WTC11 (cell line): Measurements from ENCODE around the gene PRDM12. TPM values are rescaled to one million over a fixed set of nuclear protein-coding genes. Genes with fewer than 3 reads are reported as not detected.

Experiments
- ATAC-seq: fragments of 200-7000 bp; cut with Tn5 transposase; 2 replicates; pipeline ENCODE4 v1.10.0; 2021; ENCODE audit warnings: mild to moderate bottlenecking, moderate library complexity
- CTCF ChIA-PET: fragments of 300-600 bp; sonication (Branson Sonifier 250); formaldehyde crosslinking; loops from one replicate; lab custom pipeline; 2021; ENCODE audit warnings: antibody characterized with exemption; lab: Charles Lee
- POLR2A ChIA-PET: fragments of 350-600 bp; sonication (Branson Sonifier 250); formaldehyde crosslinking; loops from one replicate; lab custom pipeline; 2021; ENCODE audit warnings: antibody characterized with exemption; lab: Charles Lee
- DNase-seq: peaks from one replicate; pipeline ENCODE4 v3.0.0; 2021; ENCODE audit warnings: low spot score
- H3K27ac Mint-ChIP-seq: 2 replicates; pipeline ENCODE4 v1.8.0; 2021; ENCODE audit warnings: mixed read lengths
- H3K27me3 Mint-ChIP-seq: 2 replicates; pipeline ENCODE4 v1.8.0; 2021; ENCODE audit warnings: low read depth, mild to moderate bottlenecking, moderate library complexity, mixed read lengths
- H3K36me3 Mint-ChIP-seq: 2 replicates; pipeline ENCODE4 v1.8.0; 2021; ENCODE audit warnings: mixed read lengths
- H3K4me1 Mint-ChIP-seq: 2 replicates; pipeline ENCODE4 v1.8.0; 2022; ENCODE audit warnings: mixed read lengths
- H3K4me3 Mint-ChIP-seq: 2 replicates; pipeline ENCODE4 v1.8.0; 2021; ENCODE audit warnings: mild to moderate bottlenecking, moderate library complexity, mixed read lengths
- H3K9me3 Mint-ChIP-seq: 2 replicates; pipeline ENCODE4 v1.8.0; 2021; ENCODE audit warnings: mixed read lengths
- CTCF ChIP-seq: fragments of 200-600 bp; IDR thresholded peaks from 2 replicates; pipeline ENCODE4 v1.8.0; 2022; ENCODE audit warnings: antibody characterized with exemption
- FOXK1 ChIP-seq: sonication (generic); formaldehyde crosslinking; IDR thresholded peaks from 2 replicates; pipeline ENCODE4 v1.8.0; 2022; ENCODE audit warnings: mild to moderate bottlenecking, moderate library complexity, missing genetic modification reagents
- GABPB1 ChIP-seq: sonication (generic); formaldehyde crosslinking; IDR thresholded peaks from 2 replicates; pipeline ENCODE4 v1.8.1; 2023; ENCODE audit warnings: mild to moderate bottlenecking, missing genetic modification reagents
- IRF2 ChIP-seq: sonication (generic); formaldehyde crosslinking; IDR thresholded peaks from 2 replicates; pipeline ENCODE4 v1.8.0; 2022; ENCODE audit warnings: low read depth, missing genetic modification reagents, borderline replicate concordance
- JUN ChIP-seq: sonication (generic); formaldehyde crosslinking; IDR thresholded peaks from 2 replicates; pipeline ENCODE4 v1.8.0; 2023; ENCODE audit warnings: mild to moderate bottlenecking, missing genetic modification reagents
- MXD4 ChIP-seq: fragments of 250-450 bp; sonication (Bioruptor Pico); IDR thresholded peaks from 2 replicates; pipeline ENCODE4 v1.8.0; 2021; ENCODE audit warnings: mild to moderate bottlenecking, moderate library complexity, borderline replicate concordance
- NR1H2 ChIP-seq: sonication (generic); formaldehyde crosslinking; IDR thresholded peaks from 2 replicates; pipeline ENCODE4 v1.9.0; 2021; ENCODE audit warnings: mild to moderate bottlenecking, moderate library complexity, missing genetic modification reagents
- SMAD3 ChIP-seq: sonication (generic); formaldehyde crosslinking; IDR thresholded peaks from 2 replicates; pipeline ENCODE4 v1.8.0; 2022; ENCODE audit warnings: missing genetic modification reagents, mild to moderate bottlenecking, borderline replicate concordance
- SMAD4 ChIP-seq: sonication (generic); formaldehyde crosslinking; IDR thresholded peaks from 2 replicates; pipeline ENCODE4 v1.8.0; 2022; ENCODE audit warnings: mild to moderate bottlenecking, missing genetic modification reagents
- TCF7 ChIP-seq: sonication (generic); formaldehyde crosslinking; IDR thresholded peaks from 2 replicates; pipeline ENCODE4 v1.8.0; 2022; ENCODE audit warnings: mild to moderate bottlenecking, low read depth, missing genetic modification reagents, moderate library complexity
- TEAD1 ChIP-seq: sonication (generic); formaldehyde crosslinking; IDR thresholded peaks from 2 replicates; pipeline ENCODE4 v1.8.0; 2022; ENCODE audit warnings: mild to moderate bottlenecking, missing genetic modification reagents
- TP53 ChIP-seq: sonication (generic); formaldehyde crosslinking; IDR thresholded peaks from 2 replicates; pipeline ENCODE4 v1.8.1; 2023; ENCODE audit warnings: mild to moderate bottlenecking, missing genetic modification reagents
- ZNF219 ChIP-seq: sonication (generic); formaldehyde crosslinking; IDR thresholded peaks from 2 replicates; pipeline ENCODE4 v1.8.0; 2023; ENCODE audit warnings: missing genetic modification reagents, mild to moderate bottlenecking, borderline replicate concordance
- ZNF232 ChIP-seq: sonication (generic); formaldehyde crosslinking; IDR thresholded peaks from 2 replicates; pipeline ENCODE4 v1.8.0; 2022; ENCODE audit warnings: mild to moderate bottlenecking, missing genetic modification reagents
- ZNF281 ChIP-seq: sonication (generic); formaldehyde crosslinking; IDR thresholded peaks from 2 replicates; pipeline ENCODE4 v1.8.0; 2023; ENCODE audit warnings: mild to moderate bottlenecking, missing genetic modification reagents
- ZNF317 ChIP-seq: sonication (generic); formaldehyde crosslinking; IDR thresholded peaks from 2 replicates; pipeline ENCODE4 v1.8.1; 2023; ENCODE audit warnings: low read depth, mild to moderate bottlenecking, moderate library complexity, missing genetic modification reagents, borderline replicate concordance
- ZSCAN18 ChIP-seq: fragments of 250-450 bp; sonication (Bioruptor Pico); IDR thresholded peaks from 2 replicates; pipeline ENCODE4 v2.1.2; 2022; ENCODE audit warnings: mild to moderate bottlenecking, moderate library complexity
- total RNA-seq: library from RNA; stranded (reverse); gene quantifications from 3 replicates; pipeline ENCODE4 v1.2.3, GENCODE V29; 2021
- TF ChIP-seq, protein P1 (sequence below): fragments of 250-450 bp; sonication (Bioruptor Pico); IDR thresholded peaks from 2 replicates; pipeline ENCODE4 v1.9.0; 2021; ENCODE audit warnings: mild to moderate bottlenecking, borderline replicate concordance

The PRDM12 gene
- total RNA-seq, 1 experiment from 2014 or later = 0.09 TPM

- TF ChIP-seq MXD4 (CRISPR knock-in tag) (no peak), FOXK1 (CRISPR knock-in tag) (no peak), CTCF (no peak), IRF2 (CRISPR knock-in tag) (no peak), TEAD1 (CRISPR knock-in tag) (no peak), ZNF219 (CRISPR knock-in tag) (no peak), TP53 (CRISPR knock-in tag) (no peak), ZNF317 (CRISPR knock-in tag) (no peak), ZSCAN18 (CRISPR knock-in tag) (no peak), TCF7 (no peak), ZNF232 (no peak), ZNF281 (CRISPR knock-in tag) (no peak), JUN (CRISPR knock-in tag) (no peak), SMAD3 (CRISPR knock-in tag) (no peak)
- no peaks in the 10 kb centered on the region for H3K9me3 Mint-ChIP-seq
- H3K27ac Mint-ChIP-seq = no peak overlapping the region
- peaks cover 100% of the 10 kb centered on the region for H3K27me3 Mint-ChIP-seq
- ATAC-seq = peak; percentile 4
- H3K4me1 Mint-ChIP-seq = peaks cover 21% of the 10 kb centered on the region
- peak overlapping the region; percentile 70 for H3K4me3 Mint-ChIP-seq
- DNase-seq = peak; percentile 58
- CTCF ChIA-PET = interaction anchor here (0.6 to 4.5 kb wide), 4 partner anchors 20 to 656 kb away, joined by 3 to 39 read pairs (median 4); no protein-coding TSS in a partner anchor
- POLR2A ChIA-PET = interaction anchor here (0.6 kb wide), 1 partner anchor 8 kb away, joined by 4 read pairs; no protein-coding TSS in a partner anchor
- H3K36me3 Mint-ChIP-seq = peaks cover 6% of the 10 kb centered on the region; the same call in 1 of the 2 replicates
Observed at GRCh38 chr9:130660683-130661450, 3.5 kb upstream of the PRDM12 start.

- TF ChIP-seq ZNF317 (CRISPR knock-in tag) (no peak), GABPB1 (CRISPR knock-in tag) (no peak), ZNF281 (CRISPR knock-in tag) (no peak), SMAD4 (CRISPR knock-in tag) (no peak), NR1H2 (CRISPR knock-in tag) (no peak)
- TF ChIP-seq, protein P1, sequence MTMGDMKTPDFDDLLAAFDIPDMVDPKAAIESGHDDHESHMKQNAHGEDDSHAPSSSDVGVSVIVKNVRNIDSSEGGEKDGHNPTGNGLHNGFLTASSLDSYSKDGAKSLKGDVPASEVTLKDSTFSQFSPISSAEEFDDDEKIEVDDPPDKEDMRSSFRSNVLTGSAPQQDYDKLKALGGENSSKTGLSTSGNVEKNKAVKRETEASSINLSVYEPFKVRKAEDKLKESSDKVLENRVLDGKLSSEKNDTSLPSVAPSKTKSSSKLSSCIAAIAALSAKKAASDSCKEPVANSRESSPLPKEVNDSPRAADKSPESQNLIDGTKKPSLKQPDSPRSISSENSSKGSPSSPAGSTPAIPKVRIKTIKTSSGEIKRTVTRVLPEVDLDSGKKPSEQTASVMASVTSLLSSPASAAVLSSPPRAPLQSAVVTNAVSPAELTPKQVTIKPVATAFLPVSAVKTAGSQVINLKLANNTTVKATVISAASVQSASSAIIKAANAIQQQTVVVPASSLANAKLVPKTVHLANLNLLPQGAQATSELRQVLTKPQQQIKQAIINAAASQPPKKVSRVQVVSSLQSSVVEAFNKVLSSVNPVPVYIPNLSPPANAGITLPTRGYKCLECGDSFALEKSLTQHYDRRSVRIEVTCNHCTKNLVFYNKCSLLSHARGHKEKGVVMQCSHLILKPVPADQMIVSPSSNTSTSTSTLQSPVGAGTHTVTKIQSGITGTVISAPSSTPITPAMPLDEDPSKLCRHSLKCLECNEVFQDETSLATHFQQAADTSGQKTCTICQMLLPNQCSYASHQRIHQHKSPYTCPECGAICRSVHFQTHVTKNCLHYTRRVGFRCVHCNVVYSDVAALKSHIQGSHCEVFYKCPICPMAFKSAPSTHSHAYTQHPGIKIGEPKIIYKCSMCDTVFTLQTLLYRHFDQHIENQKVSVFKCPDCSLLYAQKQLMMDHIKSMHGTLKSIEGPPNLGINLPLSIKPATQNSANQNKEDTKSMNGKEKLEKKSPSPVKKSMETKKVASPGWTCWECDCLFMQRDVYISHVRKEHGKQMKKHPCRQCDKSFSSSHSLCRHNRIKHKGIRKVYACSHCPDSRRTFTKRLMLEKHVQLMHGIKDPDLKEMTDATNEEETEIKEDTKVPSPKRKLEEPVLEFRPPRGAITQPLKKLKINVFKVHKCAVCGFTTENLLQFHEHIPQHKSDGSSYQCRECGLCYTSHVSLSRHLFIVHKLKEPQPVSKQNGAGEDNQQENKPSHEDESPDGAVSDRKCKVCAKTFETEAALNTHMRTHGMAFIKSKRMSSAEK (CRISPR knock-in tag) = no peak
- H3K27ac Mint-ChIP-seq = no peak overlapping the region
- H3K27me3 Mint-ChIP-seq = peaks cover 100% of the 10 kb centered on the region
- peak; percentile 29 for DNase-seq
- CTCF ChIA-PET = interaction anchor here (0.6 to 4.5 kb wide), 4 partner anchors 19 to 656 kb away, joined by 3 to 39 read pairs (median 4); no protein-coding TSS in a partner anchor
- peaks cover 6% of the 10 kb centered on the region; the same call in 1 of the 2 replicates for H3K36me3 Mint-ChIP-seq
- peaks cover 24% of the 10 kb centered on the region for H3K4me1 Mint-ChIP-seq
- ATAC-seq = no peak
- H3K9me3 Mint-ChIP-seq = no peaks in the 10 kb centered on the region
- peak overlapping the region; percentile 70 for H3K4me3 Mint-ChIP-seq
- POLR2A ChIA-PET = no interaction called here
Observed at GRCh38 chr9:130661451-130662098, 2.8 kb upstream of the PRDM12 start.
